ENCODE results near the gene INCENP.
"Not testable (repeated sequence)": the region's sequence is repeated elsewhere in the genome, so short reads cannot be mapped to it uniquely, and the experiment has no call there.

INCENP gene

DNA sequence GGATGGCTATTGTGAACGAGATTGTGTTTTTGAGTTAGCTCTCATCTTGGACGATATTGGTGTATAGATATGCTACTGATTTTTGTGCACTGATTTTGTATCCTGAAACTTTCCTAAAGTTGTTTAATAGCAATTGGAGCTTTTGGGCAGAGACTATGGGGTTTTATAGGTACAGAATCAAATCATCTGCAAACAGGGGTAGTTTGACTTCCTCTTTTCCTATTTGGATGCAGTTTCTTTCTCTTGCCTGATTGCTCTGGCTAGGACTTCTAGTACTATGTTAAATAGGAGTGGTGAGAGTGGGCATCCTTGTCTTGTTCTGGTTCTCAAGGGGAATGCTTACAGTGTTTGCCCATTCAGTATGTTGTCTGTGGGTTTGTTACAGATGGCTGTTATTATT lies 57.3 kb downstream of the INCENP start:
- DNase-seq: no peak

DNA sequence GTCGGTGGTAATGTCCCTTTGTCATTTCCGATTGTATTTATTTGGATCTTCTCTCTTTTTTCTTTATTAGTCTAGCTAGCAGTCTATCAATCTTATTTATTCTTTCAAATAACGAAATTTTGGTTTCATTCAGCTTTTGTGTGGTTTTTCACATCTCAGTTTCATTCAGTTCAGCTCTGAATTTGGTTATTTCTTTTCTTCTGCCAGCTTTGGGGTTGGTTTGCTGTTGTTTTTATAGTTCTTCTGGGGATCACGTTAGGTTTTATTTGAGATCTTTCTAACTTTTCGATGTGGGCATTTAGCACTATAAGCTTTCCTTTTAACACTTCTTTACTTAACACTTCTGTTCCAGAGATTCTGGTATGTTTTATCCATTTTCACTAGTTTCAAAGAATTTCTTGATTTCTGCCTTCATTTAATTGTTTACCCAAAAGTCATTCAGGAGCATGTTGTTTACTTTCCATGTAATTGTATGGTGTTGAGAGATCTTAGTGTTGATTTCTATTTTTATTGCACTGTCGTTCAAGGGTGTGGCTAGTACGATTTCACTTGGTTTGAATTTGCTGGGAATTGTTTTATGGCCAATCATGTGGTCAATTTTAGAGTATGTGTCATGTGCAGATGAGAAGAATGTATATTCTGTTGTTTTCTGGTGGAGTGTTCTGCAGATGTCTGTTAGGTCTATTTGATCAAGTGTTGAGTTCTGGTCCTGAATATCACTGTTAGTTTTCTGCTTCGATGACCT lies 58.5 kb downstream of the INCENP start:
- DNase-seq: no peak

DNA sequence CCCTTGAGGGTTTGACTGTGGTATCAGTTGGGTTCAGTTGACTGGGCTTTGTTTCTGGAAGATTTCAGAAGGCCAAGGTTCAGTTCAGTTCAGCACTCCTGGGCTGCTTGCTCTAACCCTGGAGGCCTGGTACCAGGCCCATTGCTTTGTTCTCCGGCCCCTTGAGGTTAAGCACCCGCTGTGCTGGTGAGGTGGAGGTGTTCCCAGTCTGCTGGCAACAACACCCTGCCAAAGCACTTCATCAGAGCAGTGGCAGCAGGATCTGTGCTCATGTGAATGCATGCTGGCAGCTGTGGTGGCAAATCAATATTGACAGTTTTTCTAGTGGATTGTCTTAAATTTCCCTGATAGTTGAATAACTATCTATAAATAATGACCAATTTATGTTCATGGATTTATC lies 62.4 kb downstream of the INCENP start:
- no peak for DNase-seq

DNA sequence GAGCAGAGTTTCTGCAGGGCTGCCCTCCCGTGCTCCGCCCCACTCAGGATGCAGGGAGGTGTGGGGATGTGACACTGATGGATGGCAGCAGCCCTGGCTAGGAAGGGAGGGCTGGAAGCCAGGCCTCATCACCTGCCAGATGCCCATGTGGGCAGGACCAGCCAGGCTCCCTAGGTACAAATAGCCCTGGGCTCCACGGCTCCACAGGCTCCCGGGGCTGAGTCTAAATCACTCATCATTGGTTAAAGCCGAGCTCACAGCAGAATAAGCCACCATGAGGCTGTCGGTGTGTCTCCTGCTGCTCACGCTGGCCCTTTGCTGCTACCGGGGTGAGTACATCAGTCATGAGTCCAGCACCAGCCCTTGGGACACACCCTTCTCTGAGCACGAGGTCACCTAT lies 66.2 kb downstream of the INCENP start, which contains the start of gene SCGB1D1:
Gene SCGB1D1, plus strand, starts transcription at position 206 of the 400 bp plus-strand sequence. Its CDS starts 69 bp downstream, at position 275.
- no peak for DNase-seq

DNA sequence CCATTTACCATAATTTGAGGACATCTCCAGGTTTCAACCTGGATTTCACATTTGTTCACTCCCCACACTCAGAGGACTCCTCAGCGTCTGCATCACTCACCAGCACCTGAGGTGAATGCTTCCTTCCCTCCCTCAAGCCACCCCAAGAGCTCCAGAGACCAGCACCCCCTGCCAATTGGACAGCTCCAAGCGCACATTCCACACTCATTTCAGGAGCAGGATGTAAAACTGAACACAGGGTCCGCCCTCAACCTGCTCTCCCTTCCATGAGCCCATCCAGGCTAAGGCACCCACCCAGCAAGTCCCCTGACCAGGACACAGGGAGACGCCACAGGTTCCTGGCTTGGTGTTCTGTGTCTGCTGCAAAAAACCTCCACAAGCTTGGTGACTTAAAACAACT lies 70.1 kb downstream of the INCENP start:
- no peak for DNase-seq

DNA sequence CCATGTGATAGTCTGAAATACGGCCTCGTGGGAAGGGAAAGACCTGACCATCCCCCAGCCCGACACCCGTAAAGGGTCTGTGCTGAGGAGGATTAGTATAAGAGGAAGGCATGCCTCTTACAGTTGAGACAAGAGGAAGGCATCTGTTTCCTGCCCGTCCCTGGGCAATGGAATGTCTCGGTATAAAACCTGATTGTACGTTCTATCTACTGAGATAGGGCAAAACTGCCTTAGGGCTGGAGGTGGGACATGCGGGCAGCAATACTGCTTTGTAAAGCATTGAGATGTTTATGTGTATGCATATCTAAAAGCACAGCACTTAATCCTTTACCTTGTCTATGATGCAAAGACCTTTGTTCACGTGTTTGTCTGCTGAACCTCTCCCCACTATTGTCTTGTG lies 71.2 kb downstream of the INCENP start:
- not testable (repeated sequence) for DNase-seq

DNA sequence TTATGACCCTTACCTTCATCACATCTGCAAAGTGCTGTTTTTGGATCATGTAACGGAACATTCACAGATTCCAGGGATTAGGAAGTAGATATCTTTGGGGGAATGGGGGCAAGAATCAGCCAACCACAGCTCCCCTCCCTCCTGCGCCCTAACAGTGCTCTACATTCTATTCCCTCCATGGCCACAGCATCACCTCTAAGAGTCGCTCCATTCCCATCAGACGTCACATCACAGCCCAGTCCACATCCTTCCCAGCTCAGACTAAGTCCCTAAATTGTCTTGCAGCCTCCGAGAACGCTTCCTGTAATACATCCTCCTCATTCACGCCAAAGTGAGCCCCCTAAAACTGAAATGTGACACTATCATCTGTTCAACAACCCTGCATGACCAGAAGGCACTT lies 72.1 kb downstream of the INCENP start:
- no peak for DNase-seq

DNA sequence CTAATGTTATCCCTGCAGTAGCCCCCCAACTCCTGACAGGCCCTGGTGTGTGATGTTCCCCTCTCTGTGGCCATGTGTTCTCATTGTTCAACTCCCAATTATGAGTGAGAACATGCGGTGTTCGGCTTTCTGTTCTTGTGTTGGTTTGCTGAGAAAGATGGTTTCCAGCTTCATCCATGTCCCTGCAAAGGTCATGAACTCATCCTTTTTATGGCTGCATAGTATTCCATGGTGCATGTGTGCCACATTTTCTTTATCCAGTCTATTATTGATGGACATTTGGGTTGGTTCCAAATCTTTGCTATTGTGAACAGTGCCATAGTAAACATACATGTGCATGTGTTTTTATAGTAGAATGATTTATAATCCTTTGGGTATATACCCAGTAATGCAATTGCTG lies 73.6 kb downstream of the INCENP start:
- DNase-seq: not testable (repeated sequence)

DNA sequence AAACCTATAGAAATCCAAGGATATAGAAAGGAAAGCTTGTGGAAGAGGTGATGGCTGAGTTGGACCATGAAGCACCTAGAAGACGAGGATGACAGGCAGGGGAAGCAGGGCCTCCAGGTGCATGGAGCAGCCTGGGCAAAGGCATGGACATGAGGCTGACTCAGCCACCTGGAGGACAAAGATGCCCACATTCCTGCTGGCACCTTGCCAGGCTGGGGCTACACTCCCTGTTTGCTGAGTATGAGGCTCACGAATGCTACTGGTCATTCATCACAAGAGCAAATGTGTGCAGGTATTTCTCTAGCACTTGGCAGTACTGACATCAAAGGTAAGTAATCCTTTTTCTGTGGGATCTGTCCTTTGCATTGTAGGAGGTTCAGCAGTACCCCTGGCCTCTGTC lies 77.6 kb downstream of the INCENP start:
- DNase-seq: no peak

Data from DMS 273 treated with DMSO at 0.1 percent for 48 hours (cell line).